ENCODE measurements around the gene SETD3. TPM values are rescaled to one million over a fixed set of nuclear protein-coding genes. Genes with fewer than 3 reads are reported as not detected.

Gene SETD3
- total and polyA plus RNA-seq, 10 of the 15 experiments (the other 5 are each of a cell fraction or from before 2014, with no cell fraction given) = 11.3 to 44.2 (median 36.5) TPM

DNA sequence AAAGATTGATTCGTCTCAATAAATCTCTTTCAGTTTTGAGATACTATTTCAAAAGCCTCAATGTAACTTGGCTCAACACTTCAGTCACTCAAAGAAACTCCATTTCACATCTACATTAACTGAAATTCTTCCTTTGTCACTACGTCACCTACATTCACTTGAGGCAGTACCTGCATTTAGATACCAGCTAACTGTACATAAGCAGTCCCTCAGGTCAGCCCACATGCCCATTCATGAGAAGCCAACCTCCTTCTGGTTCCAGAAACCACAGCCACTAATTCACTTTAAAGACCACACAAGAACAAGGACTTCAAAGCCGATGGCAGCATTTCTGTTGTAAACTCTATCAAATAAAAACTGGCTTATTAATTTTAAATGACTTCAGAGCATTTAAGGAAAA is 43.0 kb downstream of the SETD3 start:
- TF ChIP-seq TCF7 (IDR thresholded peaks at IDR 0.05; ENCODE audit: borderline replicate concordance) (no peak), BRCA1 (IDR thresholded peaks at IDR 0.05; ENCODE audit: low read depth, low read length) (no peak), GATAD2B (conservative IDR thresholded peaks at IDR 0.05; ENCODE audit: low read depth) (no peak), SIX5 (IDR thresholded peaks at IDR 0.05; ENCODE audit: low read depth, low read length, severe bottlenecking) (no peak), YBX1 (IDR thresholded peaks at IDR 0.05) (no peak), SREBF1 (IDR thresholded peaks at IDR 0.05; ENCODE audit: low read length) (no peak), TCF3 (IDR thresholded peaks at IDR 0.05; ENCODE audit: borderline replicate concordance, insufficient read depth, low read depth, low read length) (no peak), MEF2B (IDR thresholded peaks at IDR 0.05; ENCODE audit: partially characterized antibody, poor library complexity, severe bottlenecking) (no peak), MXI1 (IDR thresholded peaks at IDR 0.05; ENCODE audit: low read depth, low read length) (no peak), NFYA (IDR thresholded peaks at IDR 0.05; ENCODE audit: borderline replicate concordance, low read depth, low read length) (no peak)
- TF ChIP-seq, protein P1, sequence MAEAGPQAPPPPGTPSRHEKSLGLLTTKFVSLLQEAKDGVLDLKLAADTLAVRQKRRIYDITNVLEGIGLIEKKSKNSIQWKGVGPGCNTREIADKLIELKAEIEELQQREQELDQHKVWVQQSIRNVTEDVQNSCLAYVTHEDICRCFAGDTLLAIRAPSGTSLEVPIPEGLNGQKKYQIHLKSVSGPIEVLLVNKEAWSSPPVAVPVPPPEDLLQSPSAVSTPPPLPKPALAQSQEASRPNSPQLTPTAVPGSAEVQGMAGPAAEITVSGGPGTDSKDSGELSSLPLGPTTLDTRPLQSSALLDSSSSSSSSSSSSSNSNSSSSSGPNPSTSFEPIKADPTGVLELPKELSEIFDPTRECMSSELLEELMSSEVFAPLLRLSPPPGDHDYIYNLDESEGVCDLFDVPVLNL (IDR thresholded peaks at IDR 0.05; ENCODE audit: low read depth, low read length) = no peak
- TF ChIP-seq, protein P2, sequence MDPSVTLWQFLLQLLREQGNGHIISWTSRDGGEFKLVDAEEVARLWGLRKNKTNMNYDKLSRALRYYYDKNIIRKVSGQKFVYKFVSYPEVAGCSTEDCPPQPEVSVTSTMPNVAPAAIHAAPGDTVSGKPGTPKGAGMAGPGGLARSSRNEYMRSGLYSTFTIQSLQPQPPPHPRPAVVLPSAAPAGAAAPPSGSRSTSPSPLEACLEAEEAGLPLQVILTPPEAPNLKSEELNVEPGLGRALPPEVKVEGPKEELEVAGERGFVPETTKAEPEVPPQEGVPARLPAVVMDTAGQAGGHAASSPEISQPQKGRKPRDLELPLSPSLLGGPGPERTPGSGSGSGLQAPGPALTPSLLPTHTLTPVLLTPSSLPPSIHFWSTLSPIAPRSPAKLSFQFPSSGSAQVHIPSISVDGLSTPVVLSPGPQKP (IDR thresholded peaks at IDR 0.05; ENCODE audit: low read depth, low read length) = no peak
- TF ChIP-seq, protein P3, sequence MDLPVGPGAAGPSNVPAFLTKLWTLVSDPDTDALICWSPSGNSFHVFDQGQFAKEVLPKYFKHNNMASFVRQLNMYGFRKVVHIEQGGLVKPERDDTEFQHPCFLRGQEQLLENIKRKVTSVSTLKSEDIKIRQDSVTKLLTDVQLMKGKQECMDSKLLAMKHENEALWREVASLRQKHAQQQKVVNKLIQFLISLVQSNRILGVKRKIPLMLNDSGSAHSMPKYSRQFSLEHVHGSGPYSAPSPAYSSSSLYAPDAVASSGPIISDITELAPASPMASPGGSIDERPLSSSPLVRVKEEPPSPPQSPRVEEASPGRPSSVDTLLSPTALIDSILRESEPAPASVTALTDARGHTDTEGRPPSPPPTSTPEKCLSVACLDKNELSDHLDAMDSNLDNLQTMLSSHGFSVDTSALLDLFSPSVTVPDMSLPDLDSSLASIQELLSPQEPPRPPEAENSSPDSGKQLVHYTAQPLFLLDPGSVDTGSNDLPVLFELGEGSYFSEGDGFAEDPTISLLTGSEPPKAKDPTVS (IDR thresholded peaks at IDR 0.05; ENCODE audit: low read depth, low read length) = no peak
- Histone ChIP-seq H3K27ac (ENCODE audit: control insufficient read depth, insufficient read depth) (no peak overlapping the region), H3K4me1 (ENCODE audit: control insufficient read depth, insufficient read depth, low read length) (no peaks in the 10 kb centered on the region), H4K20me1 (ENCODE audit: control insufficient read depth, insufficient read depth) (no peaks in the 10 kb centered on the region), H3K79me2 (ENCODE audit: control insufficient read depth, insufficient read depth, low read length) (no peaks in the 10 kb centered on the region), H3K36me3 (ENCODE audit: control insufficient read depth in 2 of 2, insufficient read depth in 2 of 2, low read length in 1 of 2) (peaks cover 8 to 12% of the 10 kb centered on the region in 2 experiments), H3K27me3 (replicated peaks in 1 of 2; ENCODE audit: control insufficient read depth in 2 of 2, insufficient read depth in 2 of 2, low read length in 1 of 2) (no peaks in the 10 kb centered on the region), H3K4me3 (no peak overlapping the region), H3K4me2 (ENCODE audit: control insufficient read depth, insufficient read depth) (no peak overlapping the region), H3K9me3 (replicated peaks; ENCODE audit: control insufficient read depth, insufficient read depth, low read length) (no peaks in the 10 kb centered on the region), H3K9ac (ENCODE audit: control insufficient read depth, insufficient read depth, low read length) (no peak overlapping the region), H2AFZ (ENCODE audit: control insufficient read depth, low read depth, low read length) (no peak overlapping the region)
- ChIA-PET CTCF (interaction anchor here (1.0 to 1.3 kb wide), 2 partner anchors 22 to 43 kb away, joined by 3 to 4 read pairs; no protein-coding TSS in a partner anchor), POLR2A (interaction anchor here (0.6 kb wide), 1 partner anchor 102 kb away, joined by 3 read pairs; no protein-coding TSS in a partner anchor), SMC1A (ENCODE audit: uncharacterized antibody, unreplicated experiment) (no interaction called here), RAD21 (ENCODE audit: unreplicated experiment) (no interaction called here)
- DNase-seq (ENCODE audit: low read depth, low spot score) (no peak), FAIRE-seq (no peak), ATAC-seq (no peak)
- in situ Hi-C loops (cut with MboI) = no loop called here
- BruUV-seq (replicated peaks) = no TSS peak
- intact Hi-C loops (cut with micrococcal nuclease; ENCODE audit: unreplicated experiment) = no loop called here
- WGBS (ENCODE audit: insufficient coverage, insufficient replicate concordance, low lambda C conversion rate, missing lambda C conversion rate) = 95% methylated on average over 3 of the region's 3 CpGs

Measured in GM12878 (cell line).